ENCODE data around the gene GREM2. TPM values are rescaled to one million over a fixed set of nuclear protein-coding genes. Genes with fewer than 3 reads are reported as not detected.

GREM2 gene
- total and polyA plus RNA-seq, 9 of the 15 experiments (the other 6 are each of a cell fraction or from before 2014, with no cell fraction given), result 0.01 to 0.07 (median 0.05) TPM; not detected in 5

- Histone ChIP-seq H2AFZ (ENCODE audit: low read depth, low read length) (peak overlapping the region; percentile 14; the same call in 1 of the 2 replicates), H3K4me1 (replicated peaks in 1 of 2; ENCODE audit: control insufficient read depth in 2 of 2, insufficient read depth in 2 of 2, low read length in 2 of 2) (no peaks in the 10 kb centered on the region), H3K9ac (ENCODE audit: insufficient read depth in 1 of 2, low read depth in 2 of 2, low read length in 2 of 2) (no peak overlapping the region), H3K27me3 (ENCODE audit: control insufficient read depth in 2 of 2, insufficient read depth in 2 of 2, low read length in 2 of 2) (no peaks in the 10 kb centered on the region), H4K20me1 (replicated peaks; ENCODE audit: control insufficient read depth, insufficient read depth, low read length) (no peaks in the 10 kb centered on the region), H3K27ac (ENCODE audit: extremely low read depth, low read depth, low read length) (peak overlapping the region; percentile 54; the same call in 1 of the 3 replicates), H3K4me3 (no peak overlapping the region), H3K9me3 (replicated peaks; ENCODE audit: control insufficient read depth, insufficient read depth, low read depth, low read length) (no peaks in the 10 kb centered on the region), H3K9me1 (ENCODE audit: control insufficient read depth, insufficient read depth, low read length) (no peaks in the 10 kb centered on the region), H3K36me3 (ENCODE audit: control insufficient read depth, insufficient read depth, low read length) (no peaks in the 10 kb centered on the region), H3K79me2 (ENCODE audit: control insufficient read depth, insufficient read depth, low read length) (no peaks in the 10 kb centered on the region), H3K4me2 (ENCODE audit: insufficient read depth, low read length) (no peak overlapping the region)
- ATAC-seq (no peak), FAIRE-seq (no peak), DNase-seq (ENCODE audit: extremely low read depth in 1 of 4, low spot score in 3 of 4) (peak in 1 of 4 experiments; percentile 12)
- ChIA-PET CTCF (ENCODE audit: low intra/inter-chr PET ratio) (interaction anchor here (0.8 kb wide), 1 partner anchor 19 kb away, joined by 3 read pairs; no protein-coding TSS in a partner anchor), POLR2A (no interaction called here)
- intact Hi-C loops (cut with micrococcal nuclease) (no loop called here), in situ Hi-C loops (cut with MboI) (no loop called here)
- BruUV-seq (replicated peaks), result no TSS peak
- 0% methylated on average over 5 of the region's 5 CpGs for WGBS (ENCODE audit: insufficient coverage, low coverage, missing lambda C conversion rate)
- TF ChIP-seq ARNT (IDR thresholded peaks at IDR 0.05) (no peak), PHB2 (IDR thresholded peaks at IDR 0.05; ENCODE audit: low read depth) (no peak), MYBL2 (IDR thresholded peaks at IDR 0.05; ENCODE audit: low read depth) (no peak), MYBL2 (CRISPR knock-in tag; IDR thresholded peaks at IDR 0.05; ENCODE audit: borderline replicate concordance) (no peak), ZNF507 (tag; conservative IDR thresholded peaks at IDR 0.05) (no peak), ZBTB43 (CRISPR knock-in tag; IDR thresholded peaks at IDR 0.05) (no peak), ID3 (CRISPR knock-in tag; IDR thresholded peaks at IDR 0.05) (no peak), ID3 (tag; IDR thresholded peaks at IDR 0.05) (no peak), SIN3A (IDR thresholded peaks at IDR 0.05; ENCODE audit: borderline replicate concordance in 2 of 2, control insufficient read depth in 1 of 2, low read depth in 2 of 2, low read length in 2 of 2) (no peak), TAL1 (IDR thresholded peaks at IDR 0.05) (no peak), GTF2B (IDR thresholded peaks at IDR 0.05; ENCODE audit: extremely low read depth, insufficient read length) (no peak), MCM3 (IDR thresholded peaks at IDR 0.05) (no peak), ZNF280B (CRISPR knock-in tag; IDR thresholded peaks at IDR 0.05) (no peak), FOXK2 (conservative IDR thresholded peaks at IDR 0.05 in 1 of 2, IDR thresholded peaks at IDR 0.05 in 1 of 2; ENCODE audit: low read depth in 2 of 2) (no peak), POLR2B (IDR thresholded peaks at IDR 0.05; ENCODE audit: low read depth, partially characterized antibody) (no peak), CEBPB (tag; IDR thresholded peaks at IDR 0.05) (peak; percentile 92), NFIC (IDR thresholded peaks at IDR 0.05) (no peak), SOX6 (IDR thresholded peaks at IDR 0.05) (peak; percentile 46), MED1 (CRISPR knock-in tag; IDR thresholded peaks at IDR 0.05; ENCODE audit: borderline replicate concordance) (no peak), CEBPG (CRISPR knock-in tag; IDR thresholded peaks at IDR 0.05) (no peak), CEBPG (tag; conservative IDR thresholded peaks at IDR 0.05 in 1 of 2, IDR thresholded peaks at IDR 0.05 in 1 of 2) (peak; percentile 62 to 89; a peak in 3 of 4 replicates), GATA2 (CRISPR knock-in tag; IDR thresholded peaks at IDR 0.05) (no peak)
These were observed 137.8 kb downstream of the GREM2 start for GRCh38 chr1:240474133-240474614.

Data from K562 (cell line).